Mesendoderm (in vitro differentiated cells): Measurements from ENCODE around the gene CPLANE2.
"Not testable (repeated sequence)": the region's sequence is repeated elsewhere in the genome, so short reads cannot be mapped to it uniquely, and the experiment has no call there.

Experiments
- DNase-seq: peaks from one replicate; pipeline ENCODE4 v3.0.0; 2013
- H2AK5ac ChIP-seq: 2 replicates; pipeline ENCODE4 v1.6.1; 2013; ENCODE audit warnings: low read length, inconsistent platforms
- H2BK120ac ChIP-seq: 2 replicates; pipeline ENCODE4 v1.6.1; 2013; ENCODE audit warnings: low read depth, mild to moderate bottlenecking, low read length, moderate library complexity, mixed read lengths
- H2BK15ac ChIP-seq: replicated peaks from 2 replicates; pipeline ENCODE4 v1.6.1; 2013; ENCODE audit warnings: low read depth, mild to moderate bottlenecking, moderate library complexity
- H2BK5ac ChIP-seq: 2 replicates; pipeline ENCODE4 v1.6.1; 2013; ENCODE audit warnings: low read length, inconsistent platforms
- H3K18ac ChIP-seq: 2 replicates; pipeline ENCODE4 v1.6.1; 2013; ENCODE audit warnings: mild to moderate bottlenecking, low read length, mixed read lengths
- H3K23ac ChIP-seq: one replicate; pipeline ENCODE4 v1.6.1; 2013; ENCODE audit warnings: low read length
- H3K27ac ChIP-seq: 2 replicates; pipeline ENCODE4 v1.5.1; 2013; ENCODE audit warnings: low read depth, mild to moderate bottlenecking, inconsistent platforms, low read length, moderate library complexity
- H3K27me3 ChIP-seq: 2 replicates; pipeline ENCODE4 v1.6.1; 2013; ENCODE audit warnings: low read length, control low read depth, mild to moderate bottlenecking, inconsistent platforms; ENCODE audit not compliant: insufficient read depth, poor library complexity
- H3K36me3 ChIP-seq: 2 replicates; pipeline ENCODE4 v1.6.1; 2013; ENCODE audit warnings: low read length, inconsistent platforms; ENCODE audit not compliant: control insufficient read depth, insufficient read depth
- H3K4ac ChIP-seq: one replicate; pipeline ENCODE4 v1.6.1; 2013; ENCODE audit warnings: low read depth, mild to moderate bottlenecking, low read length, moderate library complexity
- H3K4me1 ChIP-seq: 2 replicates; pipeline ENCODE4 v1.6.1; 2013; ENCODE audit warnings: low read depth, low read length, inconsistent platforms; ENCODE audit not compliant: control insufficient read depth
- H3K4me2 ChIP-seq: 2 replicates; pipeline ENCODE4 v1.6.1; 2013; ENCODE audit warnings: low read length
- H3K4me3 ChIP-seq: 2 replicates; pipeline ENCODE4 v1.5.1; 2013; ENCODE audit warnings: mild to moderate bottlenecking, low read length
- H3K56ac ChIP-seq: one replicate; pipeline ENCODE4 v1.6.1; 2013; ENCODE audit warnings: low read length
- H3K79me1 ChIP-seq: 2 replicates; pipeline ENCODE4 v1.6.1; 2013; ENCODE audit warnings: low read length, inconsistent platforms
- H3K79me2 ChIP-seq: 2 replicates; pipeline ENCODE4 v1.6.1; 2013; ENCODE audit warnings: mild to moderate bottlenecking, low read length; ENCODE audit not compliant: control insufficient read depth, insufficient read depth
- H3K9ac ChIP-seq: 2 replicates; pipeline ENCODE4 v1.6.1; 2013; ENCODE audit warnings: low read length, inconsistent platforms
- H4K5ac ChIP-seq: one replicate; pipeline ENCODE4 v1.6.1; 2013; ENCODE audit warnings: low read length
- H4K8ac ChIP-seq: one replicate; pipeline ENCODE4 v1.6.1; 2013; ENCODE audit warnings: low read depth, mild to moderate bottlenecking, control low read depth, low read length, moderate library complexity
- WGBS: extraction: QIAGEN DNeasy Blood & Tissue Kit; methylation state at CpG from one replicate; pipeline ENCODE4 v1.1.7; 2013; ENCODE audit warnings: low lambda C conversion rate, missing lambda C conversion rate; ENCODE audit not compliant: insufficient coverage; ENCODE audit errors: extremely low coverage; 5-methylcytosine and 5-hydroxymethylcytosine counted together

The CPLANE2 gene

DNA sequence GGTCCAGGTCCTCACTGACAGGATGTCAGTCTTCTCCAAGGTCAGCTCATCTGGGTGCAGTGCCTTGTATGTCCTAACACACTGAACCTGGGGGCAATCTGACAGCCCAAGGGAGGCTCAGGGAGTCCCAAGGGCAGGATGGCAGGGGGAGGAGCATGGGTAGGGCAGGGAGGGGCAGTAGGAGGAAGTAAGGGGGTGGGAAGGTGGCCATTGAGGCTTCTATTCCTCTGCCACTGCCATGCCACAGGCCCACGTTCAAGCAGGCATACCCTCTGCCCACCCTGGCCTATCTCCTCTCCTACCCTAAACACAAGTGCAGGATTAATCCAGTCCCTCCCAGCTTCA is 37.9 kb downstream of the CPLANE2 start:
- no peaks in the 10 kb centered on the region for H3K4me1 ChIP-seq
- H3K23ac ChIP-seq = no peak overlapping the region
- no peak overlapping the region for H3K4me3 ChIP-seq
- no peak overlapping the region for H4K5ac ChIP-seq
- DNase-seq = no peak
- H4K8ac ChIP-seq = no peak overlapping the region
- H3K4me2 ChIP-seq = no peak overlapping the region
- no peak overlapping the region for H3K4ac ChIP-seq
- peaks cover 12% of the 10 kb centered on the region for H3K36me3 ChIP-seq
- H3K56ac ChIP-seq = no peak overlapping the region
- no peak overlapping the region for H3K18ac ChIP-seq
- H3K27me3 ChIP-seq = no peaks in the 10 kb centered on the region
- WGBS = no CpG with 5 or more reads among the region's 1 CpG
- H2BK120ac ChIP-seq = no peak overlapping the region
- H2AK5ac ChIP-seq = no peak overlapping the region
- no peaks in the 10 kb centered on the region for H3K79me2 ChIP-seq
- no peak overlapping the region for H2BK15ac ChIP-seq
- H3K27ac ChIP-seq = no peak overlapping the region
- H2BK5ac ChIP-seq = no peak overlapping the region
- no peaks in the 10 kb centered on the region for H3K79me1 ChIP-seq
- no peak overlapping the region for H3K9ac ChIP-seq

GRCh38 chr1:16198444-16199156 is 38.4 kb downstream of the CPLANE2 start:
- no peak overlapping the region for H2AK5ac ChIP-seq
- H3K4me1 ChIP-seq = no peaks in the 10 kb centered on the region

GRCh38 chr1:16196874-16197273 is 40.1 kb downstream of the CPLANE2 start:
- Histone ChIP-seq H3K23ac (no peak overlapping the region), H3K36me3 (peaks cover 4% of the 10 kb centered on the region), H2AK5ac (no peak overlapping the region), H3K56ac (no peak overlapping the region), H4K8ac (no peak overlapping the region), H3K79me2 (no peaks in the 10 kb centered on the region), H3K4ac (no peak overlapping the region), H3K4me2 (no peak overlapping the region), H3K9ac (no peak overlapping the region), H3K27ac (no peak overlapping the region), H3K4me1 (no peaks in the 10 kb centered on the region), H3K18ac (no peak overlapping the region), H4K5ac (no peak overlapping the region), H3K4me3 (no peak overlapping the region), H3K27me3 (no peaks in the 10 kb centered on the region), H2BK15ac (no peak overlapping the region), H3K79me1 (no peaks in the 10 kb centered on the region), H2BK120ac (no peak overlapping the region), H2BK5ac (no peak overlapping the region)
- DNase-seq = no peak
- no CpG with 5 or more reads among the region's 3 CpGs for WGBS

More at GRCh38 chr1:16198444-16199156, 38.4 kb downstream of the CPLANE2 start:
- Histone ChIP-seq H3K4me2 (no peak overlapping the region), H3K79me1 (no peaks in the 10 kb centered on the region), H2BK15ac (no peak overlapping the region), H3K27ac (no peak overlapping the region), H3K23ac (no peak overlapping the region), H2BK5ac (no peak overlapping the region), H3K36me3 (peaks cover 12% of the 10 kb centered on the region), H4K8ac (no peak overlapping the region), H2BK120ac (no peak overlapping the region), H3K27me3 (no peaks in the 10 kb centered on the region), H3K18ac (no peak overlapping the region), H4K5ac (no peak overlapping the region), H3K4me3 (no peak overlapping the region), H3K56ac (no peak overlapping the region), H3K4ac (no peak overlapping the region), H3K79me2 (no peaks in the 10 kb centered on the region), H3K9ac (no peak overlapping the region)
- no CpG with 5 or more reads among the region's 8 CpGs for WGBS
- no peak for DNase-seq

- H3K18ac ChIP-seq, H3K79me1 ChIP-seq, DNase-seq, H2BK5ac ChIP-seq, H3K4me3 ChIP-seq, H3K27ac ChIP-seq, H2AK5ac ChIP-seq, H3K4me2 ChIP-seq, H3K36me3 ChIP-seq, H2BK15ac ChIP-seq, H3K23ac ChIP-seq, H3K4me1 ChIP-seq, H3K56ac ChIP-seq, H3K27me3 ChIP-seq, H4K8ac ChIP-seq, H3K9ac ChIP-seq, H4K5ac ChIP-seq, H3K79me2 ChIP-seq, H3K4ac ChIP-seq, H2BK120ac ChIP-seq: not testable (repeated sequence)
- WGBS = no CpG with 5 or more reads among the region's 4 CpGs
Measured at GRCh38 chr1:16196139-16196538, 40.8 kb downstream of the CPLANE2 start.

- H3K9ac ChIP-seq = no peak overlapping the region
- H3K79me1 ChIP-seq = no peaks in the 10 kb centered on the region
- H3K27me3 ChIP-seq = no peaks in the 10 kb centered on the region
- H3K56ac ChIP-seq = no peak overlapping the region
- H3K4me1 ChIP-seq = no peaks in the 10 kb centered on the region
- no peak for DNase-seq
- no peak overlapping the region for H2AK5ac ChIP-seq
- no peak overlapping the region for H3K4ac ChIP-seq
- peaks cover 2% of the 10 kb centered on the region for H3K36me3 ChIP-seq
- no peak overlapping the region for H4K5ac ChIP-seq
- no peak overlapping the region for H3K4me3 ChIP-seq
- H3K79me2 ChIP-seq = no peaks in the 10 kb centered on the region
- no peak overlapping the region for H2BK120ac ChIP-seq
- H3K23ac ChIP-seq = no peak overlapping the region
- H2BK5ac ChIP-seq = no peak overlapping the region
- no peak overlapping the region for H3K27ac ChIP-seq
- no peak overlapping the region for H2BK15ac ChIP-seq
- no CpG with 5 or more reads among the region's 7 CpGs for WGBS
- no peak overlapping the region for H3K18ac ChIP-seq
- no peak overlapping the region for H4K8ac ChIP-seq
- H3K4me2 ChIP-seq = no peak overlapping the region
Measured at GRCh38 chr1:16195518-16195905, 41.5 kb downstream of the CPLANE2 start.

DNA sequence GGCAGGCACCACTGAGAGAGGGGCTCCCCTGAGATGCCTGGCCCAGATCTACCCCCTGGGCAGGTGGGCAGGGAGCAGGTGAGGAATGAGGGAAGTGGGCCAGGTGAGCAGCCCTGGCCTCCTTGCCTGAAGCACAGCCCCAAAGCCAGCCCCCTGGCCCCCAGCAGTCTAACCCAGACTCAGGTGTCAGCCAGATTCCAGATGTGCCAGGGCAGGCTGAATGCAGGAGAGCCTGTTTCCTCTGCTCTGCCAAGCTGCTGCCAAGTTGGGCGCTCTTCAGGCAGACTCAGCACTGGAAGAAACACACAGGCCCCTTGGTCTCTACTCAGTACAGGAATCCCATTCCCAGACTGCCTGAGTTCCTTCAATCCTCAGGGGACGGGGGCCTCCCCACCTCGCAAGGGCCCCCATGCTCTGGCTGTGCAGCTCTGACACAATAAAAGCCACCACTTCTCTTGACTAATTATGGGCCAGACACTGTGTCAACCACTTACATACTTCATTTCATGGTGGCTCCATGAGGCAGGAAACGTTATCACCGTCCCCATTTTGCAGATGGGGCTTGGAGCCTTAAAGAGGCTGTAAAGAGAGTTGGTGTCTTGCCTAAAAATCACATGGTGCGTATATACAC is 45.0 kb downstream of the CPLANE2 start:
- DNase-seq = no peak
- Histone ChIP-seq H3K4me2 (no peak overlapping the region), H4K5ac (no peak overlapping the region), H3K36me3 (no peaks in the 10 kb centered on the region), H3K79me2 (no peaks in the 10 kb centered on the region), H2BK120ac (no peak overlapping the region), H3K79me1 (no peaks in the 10 kb centered on the region), H3K4me1 (no peaks in the 10 kb centered on the region), H3K4ac (no peak overlapping the region), H3K18ac (no peak overlapping the region), H3K56ac (no peak overlapping the region), H3K27me3 (no peaks in the 10 kb centered on the region), H2BK5ac (no peak overlapping the region), H3K4me3 (no peak overlapping the region), H3K9ac (no peak overlapping the region), H2BK15ac (no peak overlapping the region), H4K8ac (no peak overlapping the region), H3K23ac (no peak overlapping the region), H2AK5ac (no peak overlapping the region), H3K27ac (no peak overlapping the region)
- no CpG with 5 or more reads among the region's 6 CpGs for WGBS
